OCI-LY7 (cell line): ENCODE measurements around the gene CREB1. TPM values are rescaled to one million over a fixed set of nuclear protein-coding genes. Genes with fewer than 3 reads are reported as not detected.

ENCODE experiments used
- BruUV-seq: library from RNA; stranded (reverse); fragments of 400-500 nt; replicated peaks from 2 replicates; lab custom pipeline; 2021; lab: Mats Ljungman, UMichigan
- CTCF ChIA-PET: fragments of 300-600 bp; sonication (Branson Sonifier 250); formaldehyde crosslinking; loops from one replicate; lab custom pipeline; 2022; ENCODE audit warnings: antibody characterized with exemption; ENCODE audit not compliant: unreplicated experiment; lab: Charles Lee
- POLR2A ChIA-PET: fragments of 300-600 bp; sonication (Branson Sonifier 250); formaldehyde crosslinking; loops from one replicate; lab custom pipeline; 2022; ENCODE audit warnings: antibody characterized with exemption; lab: Charles Lee
- DNase-seq: peaks from one replicate; pipeline ENCODE4 v3.0.0-alpha.2; 2015; ENCODE audit warnings: low spot score
- H2AFZ ChIP-seq: fragments of 200-600 bp; sonication (generic), shearing (Covaris generic); 2 replicates; pipeline ENCODE4 v1.6.1; 2014; ENCODE audit warnings: mild to moderate bottlenecking, antibody characterized with exemption, low read length, moderate library complexity
- H3K27ac ChIP-seq: fragments of 200-600 bp; sonication (generic); 2 replicates; pipeline ENCODE4 v1.5.1; 2014; ENCODE audit warnings: mixed run types, low read depth, mild to moderate bottlenecking, moderate library complexity, low read length, inconsistent platforms; ENCODE audit not compliant: poor library complexity, severe bottlenecking
- H3K36me3 ChIP-seq: fragments of 200-600 bp; sonication (generic); 2 replicates; pipeline ENCODE4 v1.6.1; 2014; ENCODE audit warnings: mild to moderate bottlenecking, antibody characterized with exemption, low read length, moderate library complexity, mixed read lengths; ENCODE audit not compliant: insufficient read depth
- H3K4me1 ChIP-seq: fragments of 200-600 bp; sonication (generic); 2 replicates; pipeline ENCODE4 v1.5.1; 2014; ENCODE audit warnings: mild to moderate bottlenecking, low read length; ENCODE audit not compliant: insufficient read depth, poor library complexity, severe bottlenecking
- H3K4me2 ChIP-seq: fragments of 200-600 bp; sonication (generic); 2 replicates; pipeline ENCODE4 v1.6.1; 2014; ENCODE audit warnings: mild to moderate bottlenecking, low read length
- H3K4me3 ChIP-seq: fragments of 200-600 bp; sonication (generic); 2 replicates; pipeline ENCODE4 v1.5.1; 2014; ENCODE audit warnings: mild to moderate bottlenecking, low read depth, low read length; ENCODE audit not compliant: poor library complexity, severe bottlenecking
- H3K79me2 ChIP-seq: fragments of 200-600 bp; sonication (generic); 2 replicates; pipeline ENCODE4 v1.6.1; 2016; ENCODE audit warnings: low read depth, mild to moderate bottlenecking, low read length, moderate library complexity, mixed read lengths; ENCODE audit not compliant: insufficient read depth
- H3K9me2 ChIP-seq: fragments of 200-600 bp; sonication (generic); 2 replicates; pipeline ENCODE4 v1.6.1; 2016; ENCODE audit warnings: mild to moderate bottlenecking, low read length, mixed read lengths; ENCODE audit not compliant: insufficient read depth
- H3K9me3 ChIP-seq: fragments of 200-600 bp; sonication (generic); 2 replicates; pipeline ENCODE4 v1.6.1; 2014; ENCODE audit warnings: mild to moderate bottlenecking, mixed run types, low read length, mixed read lengths
- H4K20me1 ChIP-seq: fragments of 200-600 bp; sonication (generic); 2 replicates; pipeline ENCODE4 v1.6.1; 2014; ENCODE audit warnings: mild to moderate bottlenecking, antibody characterized with exemption, low read length, moderate library complexity, mixed read lengths; ENCODE audit not compliant: insufficient read depth
- CTCF ChIP-seq: fragments of 200-600 bp; sonication (generic); conservative IDR thresholded peaks from 2 replicates; pipeline ENCODE4 v1.5.1; 2014; ENCODE audit warnings: mild to moderate bottlenecking, antibody characterized with exemption, low read length, moderate library complexity, mixed read lengths
- EZH2phosphoT487 ChIP-seq: fragments of 200-600 bp; sonication (generic); IDR thresholded peaks from 2 replicates; pipeline ENCODE4 v1.6.1; 2018; ENCODE audit warnings: low read depth, borderline replicate concordance, mild to moderate bottlenecking, mixed run types, antibody characterized with exemption, low read length, moderate library complexity, mixed read lengths
- intact Hi-C: fragments of 100-400 bp; cut with micrococcal nuclease; formaldehyde crosslinking; loops from one replicate; pipeline ENCODE4 v1.10.0; 2022; ENCODE audit not compliant: unreplicated experiment
- total RNA-seq, 2 experiments: library from RNA; depleted of rRNA in 1 of 2; stranded (reverse); fragments of >200 nt in 1 of 2; shearing (Covaris generic) in 1 of 2; gene quantifications; 2 replicates each; pipeline ENCODE4 v1.2.3, GENCODE V29; 2014 to 2022

CREB1 gene
- total RNA-seq, 2 experiments from 2014 or later = 54.3 to 84.9 TPM

- H2AFZ ChIP-seq = no peak overlapping the region
- no peak for DNase-seq
- ChIA-PET POLR2A (interaction anchor here (0.6 to 0.9 kb wide), 2 partner anchors 13 to 21 kb away, joined by 5 to 7 read pairs; no protein-coding TSS in a partner anchor), CTCF (no interaction called here)
- H3K4me2 ChIP-seq = no peak overlapping the region
- H4K20me1 ChIP-seq = no peaks in the 10 kb centered on the region
- H3K4me1 ChIP-seq = no peaks in the 10 kb centered on the region
- intact Hi-C loops = no loop called here
- H3K27ac ChIP-seq = no peak overlapping the region
- H3K9me3 ChIP-seq = no peaks in the 10 kb centered on the region
- TF ChIP-seq CTCF (no peak), EZH2phosphoT487 (no peak)
- no peaks in the 10 kb centered on the region for H3K79me2 ChIP-seq
- H3K4me3 ChIP-seq = no peak overlapping the region
- BruUV-seq = no TSS peak
- H3K36me3 ChIP-seq = peaks cover 74% of the 10 kb centered on the region
- no peaks in the 10 kb centered on the region for H3K9me2 ChIP-seq
Observed at GRCh38 chr2:207561386-207562080, 31.8 kb downstream of the CREB1 start.

- ChIA-PET CTCF (no interaction called here), POLR2A (interaction anchor here (0.6 to 1.8 kb wide), 6 partner anchors 9 to 56 kb away, joined by 3 to 8 read pairs (median 6); no protein-coding TSS in a partner anchor)
- no peak overlapping the region for H3K27ac ChIP-seq
- no peak for TF ChIP-seq EZH2phosphoT487
- no peak for TF ChIP-seq CTCF
- H4K20me1 ChIP-seq = no peaks in the 10 kb centered on the region
- H3K9me2 ChIP-seq = no peaks in the 10 kb centered on the region
- H3K79me2 ChIP-seq = no peaks in the 10 kb centered on the region
- H2AFZ ChIP-seq = no peak overlapping the region
- BruUV-seq = no TSS peak
- H3K4me2 ChIP-seq = no peak overlapping the region
- no peaks in the 10 kb centered on the region for H3K4me1 ChIP-seq
- no peak overlapping the region for H3K4me3 ChIP-seq
- H3K36me3 ChIP-seq = peaks cover 80% of the 10 kb centered on the region
- H3K9me3 ChIP-seq = no peaks in the 10 kb centered on the region
- intact Hi-C loops = no loop called here
- no peak for DNase-seq
Observed at GRCh38 chr2:207565736-207566500, 36.2 kb downstream of the CREB1 start.
